Smooth muscle cell (in vitro differentiated cells): ENCODE results near the gene NFILZ. TPM values are rescaled to one million over a fixed set of nuclear protein-coding genes. Genes with fewer than 3 reads are reported as not detected.

Experiments
- DNase-seq: peaks from one replicate; lab custom pipeline; 2025; ENCODE audit not compliant: unreplicated experiment; lab: John Stamatoyannopoulos, UW
- H2AFZ ChIP-seq: fragments of 200-600 bp; sonication (generic); 2 replicates; pipeline ENCODE4 v1.6.0; 2016; ENCODE audit warnings: antibody characterized with exemption, low read depth, mild to moderate bottlenecking
- H3F3A ChIP-seq: fragments of 200-600 bp; sonication (generic); 2 replicates; pipeline ENCODE4 v1.6.0; 2017; ENCODE audit warnings: antibody characterized with exemption, low read depth
- H3K27ac ChIP-seq: fragments of 200-600 bp; sonication (generic); 2 replicates; pipeline ENCODE4 v1.5.1; 2016; ENCODE audit warnings: low read depth, mild to moderate bottlenecking
- H3K27me3 ChIP-seq: fragments of 200-600 bp; sonication (generic); 2 replicates; pipeline ENCODE4 v1.6.1; 2016; ENCODE audit warnings: low read depth, mild to moderate bottlenecking
- H3K36me3 ChIP-seq: fragments of 200-600 bp; sonication (generic); 2 replicates; pipeline ENCODE4 v1.5.1; 2016; ENCODE audit warnings: low read depth
- H3K4me1 ChIP-seq: fragments of 200-600 bp; sonication (generic); 2 replicates; pipeline ENCODE4 v1.5.1; 2016; ENCODE audit warnings: low read depth
- H3K4me2 ChIP-seq: fragments of 200-600 bp; sonication (generic); 2 replicates; pipeline ENCODE4 v1.6.0; 2016; ENCODE audit warnings: mild to moderate bottlenecking
- H3K4me3 ChIP-seq: fragments of 200-600 bp; sonication (generic); 2 replicates; pipeline ENCODE4 v1.5.1; 2016; ENCODE audit warnings: mild to moderate bottlenecking
- H3K79me2 ChIP-seq: fragments of 200-600 bp; sonication (generic); 2 replicates; pipeline ENCODE4 v1.6.0; 2016; ENCODE audit warnings: low read depth, mild to moderate bottlenecking
- H3K9ac ChIP-seq: fragments of 200-600 bp; sonication (generic); 2 replicates; pipeline ENCODE4 v1.6.0; 2016; ENCODE audit warnings: low read depth
- H3K9me3 ChIP-seq: fragments of 200-600 bp; sonication (generic); replicated peaks from 2 replicates; pipeline ENCODE4 v1.5.1; 2016; ENCODE audit warnings: low read depth
- H4K20me1 ChIP-seq: fragments of 200-600 bp; sonication (generic); 2 replicates; pipeline ENCODE4 v1.6.0; 2016; ENCODE audit warnings: low read depth
- WGBS: methylation state at CpG from one replicate; pipeline ENCODE4 v1.1.7; 2016; ENCODE audit warnings: low lambda C conversion rate; 5-methylcytosine and 5-hydroxymethylcytosine counted together
- polyA plus RNA-seq: library from polyadenylated mRNA; unstranded; fragments of >200 nt; fragmentation: Nextera tagmentation; extraction: Ambion mirVana; gene quantifications from 2 replicates; pipeline ENCODE4 v1.2.1, GENCODE V29; 2016
- total RNA-seq: library from RNA; depleted of rRNA; stranded (reverse); fragments of >200 nt; gene quantifications from 2 replicates; pipeline ENCODE4 v1.2.3, GENCODE V29; 2014
- TF ChIP-seq, protein P1 (sequence below): fragments of 200-600 bp; sonication (generic); IDR thresholded peaks from 2 replicates; pipeline ENCODE4 v1.5.1; 2017; ENCODE audit warnings: borderline replicate concordance, mild to moderate bottlenecking, antibody characterized with exemption; ENCODE audit not compliant: insufficient read depth, poor library complexity, severe bottlenecking

Gene NFILZ
- total and polyA plus RNA-seq, 2 experiments from 2014 or later = not detected

DNA sequence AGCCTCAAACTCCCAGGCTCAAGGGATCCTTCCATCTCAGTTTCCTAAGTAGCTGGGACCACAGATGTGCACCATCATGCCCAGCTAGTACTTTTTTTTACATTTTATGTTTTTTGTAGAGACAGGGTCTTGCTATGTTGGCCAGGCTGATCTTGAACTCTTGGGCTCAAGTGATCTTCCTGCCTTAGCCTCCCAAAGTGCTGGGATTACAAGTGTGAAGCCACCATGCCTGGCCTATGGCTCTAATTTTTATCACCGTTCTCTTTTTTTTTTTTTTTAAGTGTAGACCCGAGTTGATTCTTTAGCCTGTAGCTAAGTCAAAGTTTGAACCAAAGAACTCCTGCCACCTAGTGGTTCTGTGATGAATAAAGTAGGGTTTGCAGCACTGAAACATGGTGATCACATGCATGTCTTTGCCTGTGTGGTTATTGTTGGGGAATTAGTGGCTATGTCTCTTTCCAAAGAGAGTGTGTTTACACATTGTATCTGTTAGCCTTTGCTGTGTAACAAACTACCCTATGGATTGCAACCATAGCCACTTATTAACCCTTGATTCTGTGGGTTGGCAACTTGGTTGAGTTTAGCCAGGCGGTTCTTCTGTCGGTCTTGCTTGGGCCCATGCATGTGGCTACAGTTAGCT, 11.6 kb downstream of the NFILZ start:
- TF ChIP-seq, protein P1, sequence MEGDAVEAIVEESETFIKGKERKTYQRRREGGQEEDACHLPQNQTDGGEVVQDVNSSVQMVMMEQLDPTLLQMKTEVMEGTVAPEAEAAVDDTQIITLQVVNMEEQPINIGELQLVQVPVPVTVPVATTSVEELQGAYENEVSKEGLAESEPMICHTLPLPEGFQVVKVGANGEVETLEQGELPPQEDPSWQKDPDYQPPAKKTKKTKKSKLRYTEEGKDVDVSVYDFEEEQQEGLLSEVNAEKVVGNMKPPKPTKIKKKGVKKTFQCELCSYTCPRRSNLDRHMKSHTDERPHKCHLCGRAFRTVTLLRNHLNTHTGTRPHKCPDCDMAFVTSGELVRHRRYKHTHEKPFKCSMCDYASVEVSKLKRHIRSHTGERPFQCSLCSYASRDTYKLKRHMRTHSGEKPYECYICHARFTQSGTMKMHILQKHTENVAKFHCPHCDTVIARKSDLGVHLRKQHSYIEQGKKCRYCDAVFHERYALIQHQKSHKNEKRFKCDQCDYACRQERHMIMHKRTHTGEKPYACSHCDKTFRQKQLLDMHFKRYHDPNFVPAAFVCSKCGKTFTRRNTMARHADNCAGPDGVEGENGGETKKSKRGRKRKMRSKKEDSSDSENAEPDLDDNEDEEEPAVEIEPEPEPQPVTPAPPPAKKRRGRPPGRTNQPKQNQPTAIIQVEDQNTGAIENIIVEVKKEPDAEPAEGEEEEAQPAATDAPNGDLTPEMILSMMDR = peak; percentile 36
- DNase-seq = no peak
- H3K4me1 ChIP-seq = no peaks in the 10 kb centered on the region
- no peaks in the 10 kb centered on the region for H3K9me3 ChIP-seq
- WGBS = 66% methylated on average over 4 of the region's 4 CpGs
- no peak overlapping the region for H3K4me3 ChIP-seq
- no peaks in the 10 kb centered on the region for H3K79me2 ChIP-seq
- no peaks in the 10 kb centered on the region for H3F3A ChIP-seq
- no peaks in the 10 kb centered on the region for H3K27me3 ChIP-seq
- H3K4me2 ChIP-seq = no peak overlapping the region
- no peak overlapping the region for H2AFZ ChIP-seq
- no peak overlapping the region for H3K27ac ChIP-seq
- no peaks in the 10 kb centered on the region for H3K36me3 ChIP-seq
- H3K9ac ChIP-seq = no peak overlapping the region
- H4K20me1 ChIP-seq = no peaks in the 10 kb centered on the region

DNA sequence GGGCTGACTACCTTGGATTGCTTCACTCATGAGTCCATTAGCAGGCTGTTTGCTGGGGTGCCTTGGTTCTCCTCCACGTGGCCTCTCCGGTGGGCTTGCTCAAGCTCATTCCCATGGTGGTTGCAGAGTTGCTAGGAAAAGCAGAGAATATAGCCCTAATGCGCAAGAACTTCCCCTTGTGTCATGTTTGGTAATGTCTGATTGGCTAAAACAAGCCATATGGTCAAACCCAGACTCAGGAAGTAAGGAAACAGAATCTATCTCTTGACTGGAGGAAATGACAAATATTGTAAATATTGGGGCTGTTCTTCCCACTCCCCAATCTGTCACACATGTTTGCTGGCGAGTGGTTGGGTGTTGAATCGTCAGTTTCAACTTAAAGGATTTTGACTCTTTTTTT, 12.1 kb downstream of the NFILZ start:
- Histone ChIP-seq H3K27ac (no peak overlapping the region), H2AFZ (no peak overlapping the region), H3K36me3 (no peaks in the 10 kb centered on the region), H3K4me1 (no peaks in the 10 kb centered on the region), H3K9ac (no peak overlapping the region), H3F3A (no peaks in the 10 kb centered on the region), H3K9me3 (no peaks in the 10 kb centered on the region), H3K4me2 (no peak overlapping the region), H3K79me2 (no peaks in the 10 kb centered on the region), H4K20me1 (no peaks in the 10 kb centered on the region), H3K27me3 (no peaks in the 10 kb centered on the region), H3K4me3 (no peak overlapping the region)
- 80% methylated on average over 5 of the region's 5 CpGs for WGBS
- TF ChIP-seq, protein P1 = no peak
- no peak for DNase-seq

DNA sequence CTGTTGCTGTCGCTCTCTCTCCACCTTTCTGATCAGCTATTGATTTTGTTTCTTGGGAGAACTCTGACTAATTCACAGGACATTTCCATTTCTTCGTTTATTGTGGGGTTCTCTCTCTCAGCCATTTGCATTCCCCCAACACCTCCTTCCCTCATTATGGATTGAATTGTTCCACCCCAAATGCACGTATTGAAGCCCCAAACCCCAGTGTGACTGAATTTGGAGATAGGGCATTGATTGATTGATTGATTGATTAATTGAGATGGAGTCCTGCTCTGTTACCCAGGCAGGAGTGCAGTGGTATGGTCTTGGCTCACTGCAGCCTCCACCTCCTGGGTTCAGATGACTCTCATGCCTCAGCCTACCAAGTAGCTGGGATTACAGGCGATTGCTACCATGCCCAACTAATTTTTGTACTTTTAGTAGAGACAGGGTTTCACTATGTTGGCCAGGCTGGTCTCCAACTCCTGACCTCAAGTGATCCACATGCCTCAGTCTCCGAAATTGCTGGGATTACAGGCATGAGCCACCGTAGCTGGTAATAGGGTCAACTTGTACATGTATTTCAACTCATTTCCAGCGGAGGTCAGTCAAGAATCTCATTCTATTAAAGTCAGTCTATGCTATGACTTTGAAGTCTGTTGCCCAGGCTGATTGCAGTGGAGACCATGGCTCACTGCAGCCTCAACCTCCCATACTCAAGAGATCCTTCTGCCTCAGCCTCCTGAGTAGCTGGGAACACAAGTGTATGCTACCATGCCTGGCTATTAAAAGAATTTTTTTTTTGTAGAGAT, 13.6 kb downstream of the NFILZ start:
- no peaks in the 10 kb centered on the region for H3K9me3 ChIP-seq

More for the DNA sequence above, 13.6 kb downstream of the NFILZ start:
- Histone ChIP-seq H4K20me1 (no peaks in the 10 kb centered on the region), H3K9ac (no peak overlapping the region), H3K27me3 (no peaks in the 10 kb centered on the region), H3K4me2 (no peak overlapping the region), H3K27ac (no peak overlapping the region), H3K79me2 (no peaks in the 10 kb centered on the region), H3K4me3 (no peak overlapping the region), H3F3A (no peaks in the 10 kb centered on the region), H3K4me1 (no peaks in the 10 kb centered on the region), H2AFZ (no peak overlapping the region), H3K36me3 (no peaks in the 10 kb centered on the region)
- TF ChIP-seq, protein P1 = no peak
- DNase-seq = no peak
- WGBS = 72% methylated on average over 7 of the region's 7 CpGs
